HG03558 (cell line): ENCODE data around the gene HIKESHI.

Experiments
- ATAC-seq: cut with Tn5 transposase; IDR thresholded peaks from one replicate; pipeline ENCODE4 v1.9.1; 2021; ENCODE audit warnings: moderate number of reproducible peaks; ENCODE audit not compliant: unreplicated experiment; ENCODE audit errors: extremely low read depth

Gene HIKESHI

DNA sequence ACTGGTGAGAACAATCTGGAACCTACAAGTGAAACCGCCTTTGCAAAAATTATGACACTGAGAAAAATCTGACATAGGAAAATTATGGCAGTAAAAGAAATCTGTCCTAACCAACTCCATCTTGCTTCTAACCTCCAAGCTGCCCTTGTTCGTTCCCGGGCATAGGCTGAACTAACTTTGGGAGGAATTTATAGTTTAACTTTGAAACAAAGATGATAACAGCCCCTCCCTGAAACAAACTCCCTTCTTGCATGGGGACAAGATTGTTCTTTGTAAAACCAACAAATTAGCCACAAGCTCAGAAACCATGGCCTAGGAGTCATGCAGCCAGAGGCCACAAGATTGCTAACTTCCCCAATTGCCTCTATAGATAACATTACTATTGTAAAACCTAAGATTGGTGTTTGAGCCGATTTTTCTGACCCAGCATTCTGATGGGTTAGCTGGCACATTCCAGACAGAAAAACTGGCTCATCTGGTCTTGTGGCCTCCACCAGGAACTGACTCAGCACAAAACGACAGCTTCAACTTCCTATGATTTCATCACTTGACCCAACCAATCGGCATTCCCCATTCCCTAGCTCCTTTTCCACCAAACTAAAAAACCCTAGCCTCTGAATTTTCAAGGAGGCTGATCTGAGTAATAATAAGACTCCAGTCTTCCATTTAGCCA, 69.0 kb downstream of the HIKESHI start:
- no peak for ATAC-seq

- ATAC-seq = no peak
Measured at GRCh38 chr11:86372041-86372440, 70.0 kb downstream of the HIKESHI start.

DNA sequence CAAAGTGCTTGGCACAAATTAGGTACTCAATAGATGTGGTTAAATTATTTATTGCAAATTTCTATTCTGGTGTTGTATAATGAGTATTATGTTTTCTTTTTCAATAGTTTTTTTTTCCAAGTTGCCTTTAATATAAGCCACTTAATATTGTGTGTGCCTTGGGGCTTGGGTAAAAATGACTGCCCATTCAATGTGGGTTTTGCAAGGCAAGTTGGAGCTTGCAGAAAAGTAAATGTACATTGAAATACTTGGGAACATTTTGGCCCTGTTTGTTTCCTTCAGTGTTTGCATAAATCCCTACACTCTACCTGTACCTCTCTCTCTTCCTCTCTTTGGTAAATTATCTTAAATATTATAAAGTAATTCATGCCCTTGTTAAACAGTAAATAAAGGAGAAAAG, 70.5 kb downstream of the HIKESHI start:
- no peak for ATAC-seq

DNA sequence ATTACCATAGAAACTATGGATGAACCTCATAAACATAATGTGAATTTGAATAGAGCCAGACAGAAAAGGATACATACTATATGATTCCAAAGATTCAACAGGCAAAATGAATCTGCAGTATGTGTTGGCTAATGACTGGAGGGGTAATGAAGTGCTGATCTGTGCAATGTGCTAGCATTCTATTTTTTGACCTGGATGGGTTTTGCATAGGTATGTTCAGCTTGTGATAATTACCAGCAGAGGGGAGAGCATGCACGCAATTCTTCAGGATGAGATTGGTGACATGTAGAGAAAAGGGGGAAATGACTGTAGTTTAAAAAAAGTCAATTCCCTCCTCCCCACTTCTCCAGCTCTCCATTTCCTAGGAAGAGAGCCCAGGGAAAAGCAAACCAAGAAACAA, 72.0 kb downstream of the HIKESHI start:
- no peak for ATAC-seq

- ATAC-seq = no peak
Measured at GRCh38 chr11:86374586-86374985, 72.5 kb downstream of the HIKESHI start, which contains the start of gene CCDC81. Gene CCDC81, plus strand, starts transcription at chr11:86374887. Its CDS starts 277 bp downstream, at chr11:86375164.

DNA sequence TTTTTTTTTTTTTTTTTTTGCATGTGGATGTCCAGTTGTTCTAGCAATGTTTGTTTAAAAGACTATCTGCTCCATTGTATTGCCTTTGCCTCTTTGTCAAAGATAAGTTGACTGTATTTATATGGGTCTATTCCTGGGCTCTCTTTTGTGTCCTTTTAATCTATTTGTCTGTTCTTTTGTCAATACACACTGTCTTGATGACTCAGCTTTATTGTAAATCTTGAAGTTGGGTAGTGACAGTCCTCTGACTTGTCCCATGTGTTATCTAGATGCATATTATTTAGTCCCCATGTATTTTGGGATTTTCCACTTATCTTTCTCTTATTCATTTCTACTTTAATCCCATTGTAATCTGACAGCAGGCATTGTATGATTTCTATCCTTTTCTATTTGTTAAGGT, 75.9 kb downstream of the HIKESHI start:
- ATAC-seq = no peak

- ATAC-seq = no peak
Measured at GRCh38 chr11:86380295-86381059, 78.4 kb downstream of the HIKESHI start.

DNA sequence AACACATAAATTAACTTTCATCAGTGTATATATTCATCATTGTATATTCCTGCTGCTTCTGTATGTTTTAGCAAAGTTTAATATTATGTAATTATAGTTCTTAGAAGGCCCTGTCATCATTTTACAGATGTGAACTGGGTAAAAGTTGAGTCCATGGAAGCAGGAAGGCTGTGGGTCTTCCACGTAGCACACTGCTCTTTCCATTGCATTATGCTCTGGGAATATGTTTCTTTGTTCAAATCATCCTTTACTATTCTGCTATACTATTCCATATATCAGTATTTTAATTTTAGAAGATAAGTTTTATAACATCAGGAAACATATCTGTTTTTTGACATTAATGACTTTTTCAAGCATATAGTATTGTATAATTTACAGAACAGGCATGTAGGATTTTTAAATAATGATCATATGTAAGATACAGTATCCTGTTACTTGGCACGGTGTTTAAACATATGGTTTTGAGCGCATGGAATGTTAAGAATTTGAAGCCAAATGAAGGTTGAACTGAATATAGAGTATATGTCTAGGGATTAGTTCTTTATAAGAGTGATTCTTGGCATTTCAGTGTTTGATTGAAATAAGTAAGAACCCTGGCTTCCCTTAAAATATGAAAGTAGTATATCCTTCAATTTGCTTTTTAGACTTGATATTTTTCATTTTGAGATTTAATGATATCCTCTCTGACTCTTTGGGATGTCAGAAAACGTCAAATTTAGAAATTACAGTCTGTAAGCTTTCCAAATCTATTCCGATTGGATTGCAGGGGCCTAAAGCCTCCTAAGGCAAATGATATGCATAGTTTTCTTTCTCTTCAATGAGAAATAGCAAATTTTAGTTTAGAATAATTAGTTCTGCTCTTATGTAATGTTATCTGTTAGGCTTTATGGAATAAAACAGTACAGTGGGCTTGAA, 81.3 kb downstream of the HIKESHI start:
- ATAC-seq = no peak

DNA sequence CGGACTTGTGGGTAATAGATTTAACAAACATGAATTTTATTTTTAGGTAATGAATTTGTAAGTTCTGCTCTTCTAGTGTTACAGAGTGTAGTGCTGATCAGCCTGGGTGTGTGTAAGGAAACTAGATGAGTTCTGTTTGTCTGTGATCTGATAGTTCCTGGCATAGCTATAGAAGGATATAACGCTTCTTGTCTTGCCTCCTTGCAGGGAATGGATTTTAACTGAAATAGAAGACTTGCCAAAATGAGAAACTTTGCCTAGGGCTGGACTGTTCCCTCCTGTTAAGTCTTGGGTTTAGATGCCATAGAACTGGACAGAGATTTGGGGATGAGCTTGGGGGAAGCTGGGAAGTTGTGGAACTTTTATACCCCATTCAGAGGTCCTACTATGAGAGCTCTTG, 84.2 kb downstream of the HIKESHI start:
- no peak for ATAC-seq

- no peak for ATAC-seq
Measured at GRCh38 chr11:86386746-86387145, 84.7 kb downstream of the HIKESHI start.

GRCh38 chr11:86388198-86388597, 86.2 kb downstream of the HIKESHI start:
- ATAC-seq = no peak

GRCh38 chr11:86390487-86390886, 88.4 kb downstream of the HIKESHI start:
- ATAC-seq = no peak

DNA sequence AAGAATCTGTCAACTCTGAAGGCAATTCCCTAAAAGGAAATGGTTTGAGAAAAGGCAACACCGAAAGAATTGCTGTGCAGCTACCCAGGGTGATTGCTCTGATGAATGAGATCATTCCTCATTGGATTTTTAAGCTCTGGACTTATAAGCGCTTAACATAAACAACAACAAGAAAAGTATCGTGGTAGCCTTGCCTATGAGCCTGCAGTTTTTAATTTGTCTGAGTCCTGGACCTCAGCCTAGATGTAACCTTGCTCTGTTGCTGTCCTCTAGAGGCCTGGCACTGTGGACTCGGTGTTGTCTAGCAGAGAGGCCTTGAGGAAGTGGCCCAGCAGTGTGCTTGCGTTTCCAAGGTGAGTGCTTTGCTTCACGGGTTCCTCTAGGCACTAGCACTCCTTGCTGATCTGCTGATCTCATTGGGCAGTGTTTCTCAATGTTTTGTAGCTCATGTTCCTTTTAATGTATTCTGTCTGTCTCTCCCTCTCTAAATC, 93.1 kb downstream of the HIKESHI start:
- ATAC-seq = no peak
